ENCODE data around the gene ODC1. TPM values are rescaled to one million over a fixed set of nuclear protein-coding genes. Genes with fewer than 3 reads are reported as not detected.

ODC1 gene
- total and polyA plus RNA-seq, 2 donors (not counting 1 experiment from before 2014, with no cell fraction given): 86.4 to 89.3 TPM

DNA sequence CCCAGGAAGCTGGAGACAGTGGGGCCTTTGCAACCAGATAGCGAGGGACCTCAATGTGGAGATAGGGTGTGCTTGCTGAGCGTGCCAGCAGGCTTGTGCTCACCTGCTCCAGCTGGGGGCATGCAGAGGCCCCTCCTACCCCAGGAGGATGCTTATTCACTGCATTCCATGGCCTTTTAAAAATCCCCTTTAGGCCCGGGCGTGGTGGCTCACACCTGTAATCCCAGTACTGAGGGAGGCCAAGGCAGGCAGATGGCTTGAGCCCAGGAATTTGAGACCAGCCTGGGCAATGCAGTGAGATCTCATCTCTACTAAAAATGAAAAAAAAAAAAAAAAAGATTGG, 54.5 kb downstream of the ODC1 start:
- Histone ChIP-seq H3K4me3 (replicated peaks in 1 of 4; ENCODE audit: control extremely low read depth in 1 of 4, insufficient read depth in 1 of 4, low read depth in 3 of 4, low read length in 4 of 4) (no peak overlapping the region), H3K4me1 (ENCODE audit: control insufficient read depth, extremely low read depth, insufficient read depth, low read length) (peaks cover 7% of the 10 kb centered on the region), H3K36me3 (ENCODE audit: control insufficient read depth, insufficient read depth, low read length) (no peaks in the 10 kb centered on the region), H2AFZ (ENCODE audit: low read length) (no peak overlapping the region), H3K9me3 (ENCODE audit: control insufficient read depth, insufficient read depth, low read depth, low read length) (no peaks in the 10 kb centered on the region), H3K27me3 (ENCODE audit: control insufficient read depth, insufficient read depth, low read length) (no peaks in the 10 kb centered on the region), H3K4me2 (ENCODE audit: extremely low read depth, insufficient read depth, low read length) (no peak overlapping the region), H4K20me1 (ENCODE audit: control insufficient read depth, extremely low read depth, insufficient read depth, low read length) (no peaks in the 10 kb centered on the region), H3K27ac (ENCODE audit: insufficient read depth, low read length) (no peak overlapping the region), H3K79me2 (ENCODE audit: control insufficient read depth, insufficient read depth, low read length) (no peaks in the 10 kb centered on the region), H3K9ac (ENCODE audit: insufficient read depth, low read length) (no peak overlapping the region)
- no peak for DNase-seq (ENCODE audit: low read depth in 2 of 2)
- TF ChIP-seq EZH2 (IDR thresholded peaks at IDR 0.05; ENCODE audit: low read length, missing control alignments) (no peak), CTCF (conservative IDR thresholded peaks at IDR 0.05 in 1 of 2, IDR thresholded peaks at IDR 0.05 in 1 of 2; ENCODE audit: low read depth in 1 of 2, low read length in 2 of 2) (no peak)

GRCh38 chr2:10392951-10393639, 55.0 kb downstream of the ODC1 start:
- no peak overlapping the region for H3K4me2 ChIP-seq (ENCODE audit: extremely low read depth, insufficient read depth, low read length)
- DNase-seq (ENCODE audit: low read depth in 2 of 2): no peak
- no peak overlapping the region for H3K4me3 ChIP-seq (replicated peaks in 1 of 4; ENCODE audit: control extremely low read depth in 1 of 4, insufficient read depth in 1 of 4, low read depth in 3 of 4, low read length in 4 of 4)
- H4K20me1 ChIP-seq (ENCODE audit: control insufficient read depth, extremely low read depth, insufficient read depth, low read length): no peaks in the 10 kb centered on the region
- peaks cover 7% of the 10 kb centered on the region for H3K4me1 ChIP-seq (ENCODE audit: control insufficient read depth, extremely low read depth, insufficient read depth, low read length)
- no peaks in the 10 kb centered on the region for H3K36me3 ChIP-seq (ENCODE audit: control insufficient read depth, insufficient read depth, low read length)
- H3K79me2 ChIP-seq (ENCODE audit: control insufficient read depth, insufficient read depth, low read length): no peaks in the 10 kb centered on the region
- H3K9ac ChIP-seq (ENCODE audit: insufficient read depth, low read length): no peak overlapping the region
- H3K27me3 ChIP-seq (ENCODE audit: control insufficient read depth, insufficient read depth, low read length): no peaks in the 10 kb centered on the region
- TF ChIP-seq CTCF (conservative IDR thresholded peaks at IDR 0.05 in 1 of 2, IDR thresholded peaks at IDR 0.05 in 1 of 2; ENCODE audit: low read depth in 1 of 2, low read length in 2 of 2): no peak
- no peak for TF ChIP-seq EZH2 (IDR thresholded peaks at IDR 0.05; ENCODE audit: low read length, missing control alignments)
- no peak overlapping the region for H2AFZ ChIP-seq (ENCODE audit: low read length)
- no peak overlapping the region for H3K27ac ChIP-seq (ENCODE audit: insufficient read depth, low read length)
- no peaks in the 10 kb centered on the region for H3K9me3 ChIP-seq (ENCODE audit: control insufficient read depth, insufficient read depth, low read depth, low read length)

- H3K9me3 ChIP-seq (ENCODE audit: control insufficient read depth, insufficient read depth, low read depth, low read length): no peaks in the 10 kb centered on the region
- no peak overlapping the region for H3K27ac ChIP-seq (ENCODE audit: insufficient read depth, low read length)
- H3K9ac ChIP-seq (ENCODE audit: insufficient read depth, low read length): no peak overlapping the region
- no peak overlapping the region for H3K4me2 ChIP-seq (ENCODE audit: extremely low read depth, insufficient read depth, low read length)
- no peak for DNase-seq (ENCODE audit: low read depth in 2 of 2)
- no peaks in the 10 kb centered on the region for H3K79me2 ChIP-seq (ENCODE audit: control insufficient read depth, insufficient read depth, low read length)
- H3K4me1 ChIP-seq (ENCODE audit: control insufficient read depth, extremely low read depth, insufficient read depth, low read length): peaks cover 7% of the 10 kb centered on the region
- H4K20me1 ChIP-seq (ENCODE audit: control insufficient read depth, extremely low read depth, insufficient read depth, low read length): no peaks in the 10 kb centered on the region
- no peak overlapping the region for H3K4me3 ChIP-seq (replicated peaks in 1 of 4; ENCODE audit: control extremely low read depth in 1 of 4, insufficient read depth in 1 of 4, low read depth in 3 of 4, low read length in 4 of 4)
- no peaks in the 10 kb centered on the region for H3K36me3 ChIP-seq (ENCODE audit: control insufficient read depth, insufficient read depth, low read length)
- TF ChIP-seq CTCF (conservative IDR thresholded peaks at IDR 0.05 in 1 of 2, IDR thresholded peaks at IDR 0.05 in 1 of 2; ENCODE audit: low read depth in 1 of 2, low read length in 2 of 2) (no peak), EZH2 (IDR thresholded peaks at IDR 0.05; ENCODE audit: low read length, missing control alignments) (no peak)
- H2AFZ ChIP-seq (ENCODE audit: low read length): no peak overlapping the region
- no peaks in the 10 kb centered on the region for H3K27me3 ChIP-seq (ENCODE audit: control insufficient read depth, insufficient read depth, low read length)
Observed at GRCh38 chr2:10392548-10392947, 55.6 kb downstream of the ODC1 start.

All from fibroblast of lung (primary cell).